ENCODE data around the gene TPPP3.

TPPP3 gene

DNA sequence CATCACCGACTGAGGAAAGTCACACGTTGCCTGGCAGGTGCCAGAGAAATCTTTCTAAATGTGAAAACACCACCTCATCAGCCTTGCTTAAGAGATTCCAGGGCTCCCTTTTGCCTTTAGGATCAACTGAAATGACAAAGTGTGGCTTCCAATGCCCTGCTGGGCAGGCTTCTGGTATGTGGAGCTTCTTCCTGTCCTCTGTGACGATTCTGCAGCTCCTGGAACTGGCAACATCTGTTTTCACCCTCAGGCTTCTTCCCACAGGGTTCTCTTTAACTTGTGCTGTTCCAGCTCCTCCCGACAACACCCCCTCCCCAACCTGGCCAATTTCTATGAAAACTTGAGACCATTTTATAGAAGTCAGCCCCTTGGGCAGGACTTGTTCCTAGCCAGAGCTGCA, 27.7 kb upstream of the TPPP3 start:
- H3F3A ChIP-seq (ENCODE audit: insufficient read depth, low read length) = no peaks in the 10 kb centered on the region

GRCh38 chr16:67419931-67420330, 26.6 kb upstream of the TPPP3 start:
- no peaks in the 10 kb centered on the region for H3K9me3 ChIP-seq (ENCODE audit: low read length)
- no peak overlapping the region for H3K4me3 ChIP-seq (ENCODE audit: low read depth, low read length, poor library complexity, severe bottlenecking)
- H3K4me2 ChIP-seq (ENCODE audit: low read length) = no peak overlapping the region
- no peaks in the 10 kb centered on the region for H3K9me2 ChIP-seq (ENCODE audit: low read depth, low read length)
- peaks cover 12% of the 10 kb centered on the region for H3K4me1 ChIP-seq (ENCODE audit: insufficient read depth, low read length, severe bottlenecking)
- no peak for TF ChIP-seq EZH2 (IDR thresholded peaks at IDR 0.05; ENCODE audit: borderline replicate concordance, low read length)
- TF ChIP-seq, protein P1, sequence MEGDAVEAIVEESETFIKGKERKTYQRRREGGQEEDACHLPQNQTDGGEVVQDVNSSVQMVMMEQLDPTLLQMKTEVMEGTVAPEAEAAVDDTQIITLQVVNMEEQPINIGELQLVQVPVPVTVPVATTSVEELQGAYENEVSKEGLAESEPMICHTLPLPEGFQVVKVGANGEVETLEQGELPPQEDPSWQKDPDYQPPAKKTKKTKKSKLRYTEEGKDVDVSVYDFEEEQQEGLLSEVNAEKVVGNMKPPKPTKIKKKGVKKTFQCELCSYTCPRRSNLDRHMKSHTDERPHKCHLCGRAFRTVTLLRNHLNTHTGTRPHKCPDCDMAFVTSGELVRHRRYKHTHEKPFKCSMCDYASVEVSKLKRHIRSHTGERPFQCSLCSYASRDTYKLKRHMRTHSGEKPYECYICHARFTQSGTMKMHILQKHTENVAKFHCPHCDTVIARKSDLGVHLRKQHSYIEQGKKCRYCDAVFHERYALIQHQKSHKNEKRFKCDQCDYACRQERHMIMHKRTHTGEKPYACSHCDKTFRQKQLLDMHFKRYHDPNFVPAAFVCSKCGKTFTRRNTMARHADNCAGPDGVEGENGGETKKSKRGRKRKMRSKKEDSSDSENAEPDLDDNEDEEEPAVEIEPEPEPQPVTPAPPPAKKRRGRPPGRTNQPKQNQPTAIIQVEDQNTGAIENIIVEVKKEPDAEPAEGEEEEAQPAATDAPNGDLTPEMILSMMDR (IDR thresholded peaks at IDR 0.05; ENCODE audit: low read length) = no peak
- no peaks in the 10 kb centered on the region for H4K20me1 ChIP-seq (ENCODE audit: insufficient read depth, low read length)
- H3K27me3 ChIP-seq (ENCODE audit: insufficient read depth, low read length) = peaks cover 13% of the 10 kb centered on the region
- H2AFZ ChIP-seq (ENCODE audit: low read length) = no peak overlapping the region
- no peaks in the 10 kb centered on the region for H3K36me3 ChIP-seq (ENCODE audit: insufficient read depth, low read length)
- no peaks in the 10 kb centered on the region for H3K79me2 ChIP-seq (ENCODE audit: insufficient read depth, low read length)
- no peak overlapping the region for H3K27ac ChIP-seq (ENCODE audit: low read depth, low read length, poor library complexity, severe bottlenecking)
- H3K9ac ChIP-seq (ENCODE audit: low read length) = no peak overlapping the region
- no peaks in the 10 kb centered on the region for H3F3A ChIP-seq (ENCODE audit: insufficient read depth, low read length)

More for the DNA sequence above, 27.7 kb upstream of the TPPP3 start:
- Histone ChIP-seq H3K9me3 (ENCODE audit: low read length) (no peaks in the 10 kb centered on the region), H4K20me1 (ENCODE audit: insufficient read depth, low read length) (no peaks in the 10 kb centered on the region), H3K4me1 (ENCODE audit: insufficient read depth, low read length, severe bottlenecking) (peaks cover 13% of the 10 kb centered on the region), H3K4me3 (ENCODE audit: low read depth, low read length, poor library complexity, severe bottlenecking) (no peak overlapping the region), H3K27ac (ENCODE audit: low read depth, low read length, poor library complexity, severe bottlenecking) (no peak overlapping the region), H3K79me2 (ENCODE audit: insufficient read depth, low read length) (no peaks in the 10 kb centered on the region), H3K9ac (ENCODE audit: low read length) (no peak overlapping the region), H3K9me2 (ENCODE audit: low read depth, low read length) (no peaks in the 10 kb centered on the region), H3K4me2 (ENCODE audit: low read length) (no peak overlapping the region), H2AFZ (ENCODE audit: low read length) (no peak overlapping the region), H3K36me3 (ENCODE audit: insufficient read depth, low read length) (no peaks in the 10 kb centered on the region), H3K27me3 (ENCODE audit: insufficient read depth, low read length) (peaks cover 18% of the 10 kb centered on the region)
- no peak for TF ChIP-seq EZH2 (IDR thresholded peaks at IDR 0.05; ENCODE audit: borderline replicate concordance, low read length)

- Histone ChIP-seq H3K4me1 (ENCODE audit: insufficient read depth, low read length, severe bottlenecking) (peaks cover 10% of the 10 kb centered on the region), H3K4me3 (ENCODE audit: low read depth, low read length, poor library complexity, severe bottlenecking) (no peak overlapping the region), H3K9ac (ENCODE audit: low read length) (no peak overlapping the region), H3K79me2 (ENCODE audit: insufficient read depth, low read length) (no peaks in the 10 kb centered on the region), H4K20me1 (ENCODE audit: insufficient read depth, low read length) (no peaks in the 10 kb centered on the region), H3F3A (ENCODE audit: insufficient read depth, low read length) (no peaks in the 10 kb centered on the region), H2AFZ (ENCODE audit: low read length) (no peak overlapping the region), H3K9me3 (ENCODE audit: low read length) (no peaks in the 10 kb centered on the region), H3K4me2 (ENCODE audit: low read length) (no peak overlapping the region), H3K27ac (ENCODE audit: low read depth, low read length, poor library complexity, severe bottlenecking) (no peak overlapping the region), H3K27me3 (ENCODE audit: insufficient read depth, low read length) (peaks cover 9% of the 10 kb centered on the region), H3K36me3 (ENCODE audit: insufficient read depth, low read length) (no peaks in the 10 kb centered on the region), H3K9me2 (ENCODE audit: low read depth, low read length) (no peaks in the 10 kb centered on the region)
- no peak for TF ChIP-seq EZH2 (IDR thresholded peaks at IDR 0.05; ENCODE audit: borderline replicate concordance, low read length)
- TF ChIP-seq, protein P1 (IDR thresholded peaks at IDR 0.05; ENCODE audit: low read length) = no peak
Observed at GRCh38 chr16:67419502-67419901, 26.2 kb upstream of the TPPP3 start.

- H3K9me3 ChIP-seq (ENCODE audit: low read length) = no peaks in the 10 kb centered on the region
- H3K4me3 ChIP-seq (ENCODE audit: low read depth, low read length, poor library complexity, severe bottlenecking) = no peak overlapping the region
- H3F3A ChIP-seq (ENCODE audit: insufficient read depth, low read length) = no peaks in the 10 kb centered on the region
- no peaks in the 10 kb centered on the region for H3K36me3 ChIP-seq (ENCODE audit: insufficient read depth, low read length)
- H3K9ac ChIP-seq (ENCODE audit: low read length) = no peak overlapping the region
- H3K4me2 ChIP-seq (ENCODE audit: low read length) = no peak overlapping the region
- peaks cover 10% of the 10 kb centered on the region for H3K4me1 ChIP-seq (ENCODE audit: insufficient read depth, low read length, severe bottlenecking)
- H4K20me1 ChIP-seq (ENCODE audit: insufficient read depth, low read length) = no peaks in the 10 kb centered on the region
- TF ChIP-seq, protein P1 (IDR thresholded peaks at IDR 0.05; ENCODE audit: low read length) = no peak
- no peak for TF ChIP-seq EZH2 (IDR thresholded peaks at IDR 0.05; ENCODE audit: borderline replicate concordance, low read length)
- no peaks in the 10 kb centered on the region for H3K79me2 ChIP-seq (ENCODE audit: insufficient read depth, low read length)
- H2AFZ ChIP-seq (ENCODE audit: low read length) = no peak overlapping the region
- no peaks in the 10 kb centered on the region for H3K9me2 ChIP-seq (ENCODE audit: low read depth, low read length)
- no peak overlapping the region for H3K27ac ChIP-seq (ENCODE audit: low read depth, low read length, poor library complexity, severe bottlenecking)
- H3K27me3 ChIP-seq (ENCODE audit: insufficient read depth, low read length) = peaks cover 7% of the 10 kb centered on the region
Observed at GRCh38 chr16:67417333-67418061, 24.2 kb upstream of the TPPP3 start.
